DND-41 (cell line): ENCODE results near the gene TMTC1.

Source experiments
- ATAC-seq: fragments of 200-7000 bp; cut with Tn5 transposase; 3 replicates; pipeline ENCODE4 v1.9.1; 2021; ENCODE audit warnings: low read depth; ENCODE audit not compliant: insufficient read depth
- DNase-seq: peaks from one replicate; pipeline ENCODE4 v3.0.0-alpha.2; 2020
- H2AFZ ChIP-seq: 2 replicates; pipeline ENCODE4 v1.6.0; 2012; ENCODE audit warnings: low read depth, low read length
- H3K27ac ChIP-seq: 2 replicates; pipeline ENCODE4 v1.5.1; 2012; ENCODE audit warnings: low read length, inconsistent platforms
- H3K27me3 ChIP-seq: fragments of 200-600 bp; sonication (generic); 2 replicates; pipeline ENCODE4 v1.6.0; 2012; ENCODE audit warnings: low read length, mild to moderate bottlenecking, inconsistent platforms; ENCODE audit not compliant: insufficient read depth, poor library complexity
- H3K36me3 ChIP-seq: 2 replicates; pipeline ENCODE4 v1.5.1; 2012; ENCODE audit warnings: low read length, inconsistent platforms; ENCODE audit not compliant: insufficient read depth
- H3K4me1 ChIP-seq: 2 replicates; pipeline ENCODE4 v1.5.1; 2012; ENCODE audit warnings: mild to moderate bottlenecking, low read length; ENCODE audit not compliant: insufficient read depth
- H3K4me2 ChIP-seq: 2 replicates; pipeline ENCODE4 v1.6.0; 2012; ENCODE audit warnings: mild to moderate bottlenecking, moderate library complexity, low read length, inconsistent platforms; ENCODE audit not compliant: insufficient read depth
- H3K4me3 ChIP-seq, 2 experiments: fragments of 200-600 bp in 1 of 2; shearing (Covaris generic) in 1 of 2; 2 replicates each; pipeline ENCODE4 v1.5.1; 2012 to 2016; ENCODE audit warnings: inconsistent platforms in 2 of 2, low read length in 2 of 2, mild to moderate bottlenecking in 2 of 2, low read depth in 1 of 2, moderate library complexity in 1 of 2
- H3K79me2 ChIP-seq: 2 replicates; pipeline ENCODE4 v1.6.0; 2012; ENCODE audit warnings: low read length, inconsistent platforms; ENCODE audit not compliant: insufficient read depth
- H3K9ac ChIP-seq: 2 replicates; pipeline ENCODE4 v1.6.0; 2012; ENCODE audit warnings: low read depth, mild to moderate bottlenecking, inconsistent platforms, low read length, moderate library complexity
- H3K9me3 ChIP-seq: 2 replicates; pipeline ENCODE4 v1.5.1; 2012; ENCODE audit warnings: low read length, moderate library complexity, mild to moderate bottlenecking, inconsistent platforms; ENCODE audit not compliant: insufficient read depth, severe bottlenecking
- H4K20me1 ChIP-seq: 2 replicates; pipeline ENCODE4 v1.6.0; 2012; ENCODE audit warnings: low read length; ENCODE audit not compliant: insufficient read depth
- EZH2 ChIP-seq: IDR thresholded peaks from 3 replicates; pipeline ENCODE4 v1.6.1; 2012; ENCODE audit warnings: borderline replicate concordance, low read depth, mild to moderate bottlenecking, moderate library complexity, low read length, inconsistent platforms; ENCODE audit not compliant: severe bottlenecking
- TF ChIP-seq, protein P1 (sequence below): IDR thresholded peaks from 2 replicates; pipeline ENCODE4 v1.5.1; 2012; ENCODE audit warnings: borderline replicate concordance, low read length, moderate library complexity, mild to moderate bottlenecking; ENCODE audit not compliant: poor library complexity, severe bottlenecking; ENCODE audit errors: extremely low read depth

TMTC1 gene

DNA sequence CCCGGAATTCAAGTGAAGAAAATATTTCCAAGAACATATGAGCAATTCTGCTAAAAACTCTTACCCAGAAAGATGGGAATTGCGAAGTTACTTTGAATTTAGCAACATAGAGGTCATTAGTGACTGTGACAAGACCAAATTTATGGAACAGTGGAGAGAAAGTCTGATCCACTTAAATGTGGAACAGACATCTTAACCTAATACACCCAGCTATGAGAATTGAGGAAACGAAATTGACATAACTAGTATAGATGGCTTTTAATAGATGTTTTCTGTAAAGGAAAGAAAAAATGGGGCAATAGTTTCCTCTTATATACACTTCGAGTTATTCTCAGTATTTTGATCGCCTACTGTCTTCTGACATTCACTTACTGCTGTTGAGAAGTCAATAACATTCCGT, 290.9 kb downstream of the TMTC1 start:
- no peak overlapping the region for H3K4me2 ChIP-seq
- H3K27me3 ChIP-seq, result peaks cover 3% of the 10 kb centered on the region
- H2AFZ ChIP-seq, result no peak overlapping the region
- H3K4me1 ChIP-seq, result no peaks in the 10 kb centered on the region
- H3K79me2 ChIP-seq, result no peaks in the 10 kb centered on the region
- no peak for TF ChIP-seq EZH2
- TF ChIP-seq, protein P1, sequence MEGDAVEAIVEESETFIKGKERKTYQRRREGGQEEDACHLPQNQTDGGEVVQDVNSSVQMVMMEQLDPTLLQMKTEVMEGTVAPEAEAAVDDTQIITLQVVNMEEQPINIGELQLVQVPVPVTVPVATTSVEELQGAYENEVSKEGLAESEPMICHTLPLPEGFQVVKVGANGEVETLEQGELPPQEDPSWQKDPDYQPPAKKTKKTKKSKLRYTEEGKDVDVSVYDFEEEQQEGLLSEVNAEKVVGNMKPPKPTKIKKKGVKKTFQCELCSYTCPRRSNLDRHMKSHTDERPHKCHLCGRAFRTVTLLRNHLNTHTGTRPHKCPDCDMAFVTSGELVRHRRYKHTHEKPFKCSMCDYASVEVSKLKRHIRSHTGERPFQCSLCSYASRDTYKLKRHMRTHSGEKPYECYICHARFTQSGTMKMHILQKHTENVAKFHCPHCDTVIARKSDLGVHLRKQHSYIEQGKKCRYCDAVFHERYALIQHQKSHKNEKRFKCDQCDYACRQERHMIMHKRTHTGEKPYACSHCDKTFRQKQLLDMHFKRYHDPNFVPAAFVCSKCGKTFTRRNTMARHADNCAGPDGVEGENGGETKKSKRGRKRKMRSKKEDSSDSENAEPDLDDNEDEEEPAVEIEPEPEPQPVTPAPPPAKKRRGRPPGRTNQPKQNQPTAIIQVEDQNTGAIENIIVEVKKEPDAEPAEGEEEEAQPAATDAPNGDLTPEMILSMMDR, result no peak
- no peak for ATAC-seq
- no peak overlapping the region for H3K9ac ChIP-seq
- H4K20me1 ChIP-seq, result no peaks in the 10 kb centered on the region
- H3K36me3 ChIP-seq, result no peaks in the 10 kb centered on the region
- no peak overlapping the region for H3K4me3 ChIP-seq
- no peak for DNase-seq
- no peaks in the 10 kb centered on the region for H3K9me3 ChIP-seq
- H3K27ac ChIP-seq, result no peak overlapping the region

DNA sequence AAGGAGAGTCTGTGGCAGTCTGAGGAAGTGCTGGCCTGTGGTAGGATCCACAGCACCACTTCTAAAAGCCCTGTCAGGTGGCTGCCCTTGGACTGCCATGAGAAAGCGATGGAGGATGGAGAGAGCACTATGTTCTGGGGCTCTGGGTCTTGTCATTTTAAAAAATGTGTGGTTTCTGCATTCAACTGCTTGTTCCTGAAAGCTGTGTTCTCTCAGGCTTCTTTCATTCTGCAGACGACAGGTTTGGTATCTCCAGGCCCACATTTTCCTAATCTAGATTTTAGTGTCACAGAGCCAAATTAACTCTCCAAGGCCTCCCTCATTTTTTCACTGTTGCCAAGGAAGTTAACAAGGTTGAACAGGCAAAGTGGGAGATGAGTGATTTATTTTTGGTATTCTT, 296.8 kb downstream of the TMTC1 start:
- no peak overlapping the region for H2AFZ ChIP-seq
- no peaks in the 10 kb centered on the region for H3K27me3 ChIP-seq
- H3K4me3 ChIP-seq, result no peak overlapping the region
- H3K9me3 ChIP-seq, result no peaks in the 10 kb centered on the region
- DNase-seq (no peak), ATAC-seq (no peak)
- H3K79me2 ChIP-seq, result no peaks in the 10 kb centered on the region
- no peak overlapping the region for H3K4me2 ChIP-seq
- no peaks in the 10 kb centered on the region for H3K36me3 ChIP-seq
- H3K9ac ChIP-seq, result no peak overlapping the region
- H4K20me1 ChIP-seq, result no peaks in the 10 kb centered on the region
- no peaks in the 10 kb centered on the region for H3K4me1 ChIP-seq
- TF ChIP-seq, protein P1, result no peak
- no peak for TF ChIP-seq EZH2
- H3K27ac ChIP-seq, result no peak overlapping the region

DNA sequence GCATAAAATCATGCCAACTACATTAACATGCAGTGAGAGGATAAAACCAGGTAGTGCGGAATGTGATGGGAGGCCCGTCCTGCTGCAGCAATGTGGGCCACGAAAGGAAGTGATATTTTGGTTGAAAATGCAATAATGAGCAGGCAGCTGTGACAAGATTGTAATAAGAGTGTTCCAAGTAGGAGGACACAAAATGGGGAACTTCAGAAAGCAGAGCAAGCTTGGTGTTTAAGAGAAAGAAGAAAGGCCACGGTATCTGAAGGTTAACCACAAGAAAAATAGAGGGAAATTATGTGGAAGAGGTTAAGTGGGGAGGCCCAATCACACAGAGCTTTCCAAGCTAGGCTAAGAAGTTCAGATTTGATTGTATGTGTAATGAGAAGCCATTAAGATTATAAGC, 320.5 kb downstream of the TMTC1 start:
- Histone ChIP-seq H3K9ac (no peak overlapping the region), H3K4me3 (no peak overlapping the region), H4K20me1 (no peaks in the 10 kb centered on the region), H2AFZ (no peak overlapping the region), H3K9me3 (no peaks in the 10 kb centered on the region), H3K79me2 (no peaks in the 10 kb centered on the region), H3K4me2 (no peak overlapping the region), H3K4me1 (no peaks in the 10 kb centered on the region), H3K27me3 (no peaks in the 10 kb centered on the region), H3K27ac (no peak overlapping the region), H3K36me3 (no peaks in the 10 kb centered on the region)
- no peak for DNase-seq
- TF ChIP-seq, protein P1, result no peak
- ATAC-seq, result no peak

DNA sequence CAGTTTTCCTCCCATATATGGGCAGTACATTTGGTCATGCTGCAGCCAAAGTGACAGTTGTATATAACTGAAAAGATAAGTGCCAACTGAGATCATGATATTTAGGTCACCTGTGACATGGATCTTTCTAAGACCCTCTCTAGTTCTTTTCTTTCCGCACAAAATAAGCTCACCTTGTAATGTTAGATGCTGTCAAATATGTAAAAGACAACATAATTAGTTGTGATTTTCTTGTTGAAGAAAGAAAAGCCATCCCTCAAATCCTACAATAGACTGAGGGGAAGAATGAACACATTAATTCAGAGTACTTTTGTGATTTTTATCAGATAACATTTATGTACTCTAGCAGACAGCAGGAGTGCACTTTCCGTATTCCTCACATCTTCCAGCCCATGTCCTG, 323.7 kb downstream of the TMTC1 start:
- Histone ChIP-seq H3K36me3 (no peaks in the 10 kb centered on the region), H4K20me1 (no peaks in the 10 kb centered on the region), H3K4me2 (no peak overlapping the region), H2AFZ (no peak overlapping the region), H3K79me2 (no peaks in the 10 kb centered on the region), H3K9ac (no peak overlapping the region), H3K27ac (no peak overlapping the region), H3K27me3 (no peaks in the 10 kb centered on the region), H3K4me3 (no peak overlapping the region), H3K4me1 (no peaks in the 10 kb centered on the region), H3K9me3 (no peaks in the 10 kb centered on the region)
- no peak for TF ChIP-seq EZH2
- TF ChIP-seq, protein P1, result no peak
- DNase-seq, result no peak
- no peak for ATAC-seq
